Measurements from ENCODE around the gene MAST2.
"Not testable (repeated sequence)": the region's sequence is repeated elsewhere in the genome, so short reads cannot be mapped to it uniquely, and the experiment has no call there.

Gene MAST2

DNA sequence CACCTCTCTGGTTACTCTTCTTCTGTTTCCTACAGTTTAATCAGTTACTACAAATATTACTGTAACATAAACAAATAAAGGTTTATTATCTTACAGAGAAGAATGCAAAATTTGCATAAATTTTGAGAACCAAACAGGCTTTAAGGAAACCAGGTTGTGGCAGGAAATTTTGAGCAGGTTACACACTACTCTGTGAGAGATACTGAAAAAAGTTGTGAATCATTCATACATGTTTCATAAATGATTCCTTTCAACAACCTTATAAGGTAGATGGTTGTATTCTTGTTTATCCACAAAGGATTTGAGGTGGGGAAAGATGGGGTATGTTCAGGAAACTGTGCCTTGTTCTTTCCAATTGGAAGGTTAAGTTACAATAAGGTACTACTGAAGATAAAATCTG, 58.6 kb downstream of the MAST2 start:
- DNase-seq, result no peak

GRCh38 chr1:45863218-45863617, 59.8 kb downstream of the MAST2 start:
- no peak for DNase-seq

DNA sequence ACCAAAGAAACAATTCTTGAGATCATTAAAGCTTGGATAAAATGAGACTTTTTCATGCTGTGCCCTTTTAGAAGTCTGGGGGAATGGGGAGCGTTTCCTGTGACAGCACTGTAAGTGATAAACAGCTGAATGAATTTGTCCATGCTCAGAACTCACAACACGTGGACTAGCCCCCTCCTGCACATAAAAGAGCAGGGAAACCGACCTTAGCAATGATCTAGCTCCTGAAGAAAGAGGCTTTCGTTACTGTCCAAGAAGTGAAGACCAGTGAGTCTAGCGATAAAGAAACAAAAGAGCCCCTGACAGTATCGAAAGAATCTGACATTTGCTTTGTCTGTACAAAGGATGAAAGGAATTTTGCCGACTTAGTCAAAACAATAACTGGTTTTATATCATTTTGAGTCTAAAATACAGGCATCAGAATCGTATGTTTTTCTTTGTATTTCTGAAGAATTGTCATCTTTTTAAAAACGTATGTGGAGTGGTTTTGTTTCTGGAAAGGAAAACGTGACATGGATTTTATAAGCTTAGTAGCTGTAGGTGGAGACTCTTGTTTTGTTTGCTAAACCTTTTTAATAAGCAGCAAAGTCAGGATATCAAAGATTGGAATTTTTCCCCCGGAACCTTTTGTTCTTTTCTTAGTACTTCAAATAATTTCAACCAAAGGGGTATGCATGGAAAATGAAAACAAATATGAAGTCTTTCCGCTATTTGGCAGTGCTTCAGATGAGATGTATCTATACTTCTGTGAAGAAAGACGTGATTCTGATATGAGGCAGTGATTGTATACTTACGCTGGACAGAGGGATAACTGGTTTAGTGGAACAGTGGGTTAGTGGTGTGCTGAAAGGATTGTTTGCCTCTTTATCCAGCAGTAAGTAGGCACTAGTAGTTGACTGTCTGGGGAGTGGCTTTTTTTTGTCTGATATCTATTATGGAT, 61.0 kb downstream of the MAST2 start:
- no peak for DNase-seq

DNA sequence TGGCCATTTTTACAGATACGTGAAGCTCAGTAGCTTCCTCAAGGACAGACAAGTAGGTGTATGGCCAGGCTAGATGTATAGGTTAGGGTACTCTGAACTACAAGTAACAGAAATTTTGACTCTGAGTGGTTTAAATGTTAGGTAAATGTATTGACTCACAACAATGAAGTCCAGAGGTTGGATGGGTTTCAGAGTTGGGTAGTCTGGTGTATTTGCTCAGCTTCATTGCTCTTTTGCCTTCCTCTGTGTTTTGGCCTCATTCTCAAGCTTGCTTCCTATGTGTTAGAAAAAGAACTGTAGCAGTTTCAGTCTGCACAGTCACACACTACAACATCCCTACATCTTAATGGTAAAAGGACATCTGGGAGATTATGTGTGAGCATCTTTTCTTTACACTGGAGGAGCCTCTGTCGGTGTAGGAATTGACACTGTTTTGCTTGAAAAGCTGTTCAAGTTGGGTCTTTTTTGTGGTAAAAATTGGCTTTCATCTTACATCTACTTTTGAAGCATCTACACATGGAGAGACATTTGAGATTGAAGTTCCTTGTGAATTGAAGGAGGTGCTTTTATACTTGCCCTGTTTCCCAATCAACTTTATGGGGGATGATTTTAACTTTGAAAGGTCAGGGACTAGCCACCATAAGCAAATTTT, 64.4 kb downstream of the MAST2 start:
- DNase-seq, result no peak

DNA sequence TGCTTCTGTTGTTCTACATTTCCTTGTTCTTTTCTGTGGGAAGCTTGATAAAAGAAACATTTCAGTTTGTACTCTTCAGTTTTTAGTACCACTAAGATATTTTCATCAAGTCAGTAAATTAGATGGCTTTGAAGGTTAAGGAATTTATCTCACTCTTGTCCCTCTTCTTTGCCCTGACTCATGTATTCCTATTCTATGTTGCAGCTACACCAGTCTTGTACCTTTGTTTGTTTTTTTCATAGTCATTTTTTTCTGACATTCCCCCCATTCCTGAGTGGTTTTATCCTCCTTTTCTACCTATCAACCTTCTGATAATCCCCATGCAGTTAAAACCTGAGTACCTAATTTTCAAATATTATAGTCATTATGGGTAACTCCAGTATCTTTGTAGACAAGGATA, 65.4 kb downstream of the MAST2 start:
- DNase-seq, result no peak

- no peak for DNase-seq
Measured at GRCh38 chr1:45870500-45870899, 67.1 kb downstream of the MAST2 start.

GRCh38 chr1:45872173-45872801, 68.9 kb downstream of the MAST2 start:
- DNase-seq, result not testable (repeated sequence)

DNA sequence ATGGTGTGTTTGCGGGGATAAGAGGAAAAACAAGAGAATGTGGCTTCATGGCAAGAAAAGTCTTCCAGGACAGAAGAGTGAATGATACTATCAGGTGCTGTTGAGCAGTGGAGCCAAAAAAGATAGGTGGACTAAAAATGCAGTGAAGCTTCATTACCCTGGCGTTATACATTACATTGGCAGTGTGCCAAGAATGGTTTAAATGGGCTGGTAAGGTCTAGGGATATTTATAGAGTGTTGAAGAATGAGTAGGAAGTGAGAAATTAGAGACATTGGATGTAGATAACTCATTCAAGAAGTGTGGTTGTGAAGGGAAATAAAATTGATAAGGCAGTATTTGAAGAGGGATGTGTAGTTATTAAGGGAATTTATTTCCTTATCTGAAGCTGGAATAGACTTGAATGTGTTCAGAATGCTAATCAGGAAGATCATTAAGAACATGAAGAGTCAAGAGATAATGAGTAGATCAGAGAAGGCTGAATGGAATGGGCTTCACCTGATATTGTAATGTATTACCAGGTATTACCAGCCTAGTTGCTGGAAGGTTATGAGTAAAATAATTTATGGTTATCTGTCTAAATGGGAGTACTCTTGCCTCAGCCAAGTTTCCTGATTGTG, 72.7 kb downstream of the MAST2 start:
- DNase-seq, result no peak

- DNase-seq, result no peak
Measured at GRCh38 chr1:45877264-45877663, 73.9 kb downstream of the MAST2 start.

DNA sequence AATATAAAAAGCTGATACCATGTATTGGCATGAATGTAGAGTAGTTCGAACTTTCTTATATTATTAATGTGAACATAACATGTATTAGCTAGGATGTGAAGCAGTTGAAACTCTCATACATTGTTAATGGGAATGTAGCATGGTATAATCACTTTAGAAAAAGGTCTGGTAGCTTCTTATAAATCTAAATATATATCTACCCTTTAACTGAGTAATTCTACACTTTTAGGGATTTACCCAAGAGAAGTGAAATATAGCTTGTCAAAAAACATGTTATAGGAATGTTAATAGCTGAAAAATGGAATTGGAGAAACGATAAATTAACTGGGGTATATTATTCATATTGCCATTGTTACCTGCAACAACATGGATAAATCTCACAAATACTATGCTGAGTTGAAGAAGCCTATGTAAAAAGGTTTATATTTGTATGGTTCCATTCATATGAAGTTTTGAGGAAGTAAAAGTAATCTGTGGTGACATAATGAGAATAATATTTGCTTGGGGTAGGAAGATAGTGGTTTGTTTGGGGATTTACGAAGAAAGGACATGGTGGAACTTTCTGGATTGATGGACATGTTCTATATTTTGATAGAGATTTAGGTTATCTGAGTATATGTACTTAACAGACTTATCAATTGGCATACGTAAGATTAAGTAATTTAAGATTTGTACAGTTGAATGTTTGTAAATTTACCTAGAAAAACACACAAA, 76.6 kb downstream of the MAST2 start:
- DNase-seq, result no peak

DNA sequence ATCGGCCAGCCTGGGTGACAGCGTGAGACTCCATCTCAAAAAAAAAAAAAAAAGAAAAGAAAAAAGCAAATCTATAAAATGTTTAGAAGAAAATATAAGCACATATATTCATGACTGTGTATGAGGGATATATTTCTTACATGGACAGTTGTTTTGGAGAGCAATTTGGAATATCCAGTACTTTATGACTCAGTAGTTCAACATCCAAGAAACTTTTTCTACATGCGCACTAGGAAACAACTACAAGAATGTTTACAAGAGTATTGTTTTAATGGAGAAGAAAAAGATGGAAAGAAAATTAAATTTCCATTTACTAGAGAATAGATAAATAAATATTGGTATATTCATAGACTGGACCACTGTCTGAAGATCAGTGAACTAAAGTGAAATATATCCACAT, 77.5 kb downstream of the MAST2 start:
- no peak for DNase-seq

DNA sequence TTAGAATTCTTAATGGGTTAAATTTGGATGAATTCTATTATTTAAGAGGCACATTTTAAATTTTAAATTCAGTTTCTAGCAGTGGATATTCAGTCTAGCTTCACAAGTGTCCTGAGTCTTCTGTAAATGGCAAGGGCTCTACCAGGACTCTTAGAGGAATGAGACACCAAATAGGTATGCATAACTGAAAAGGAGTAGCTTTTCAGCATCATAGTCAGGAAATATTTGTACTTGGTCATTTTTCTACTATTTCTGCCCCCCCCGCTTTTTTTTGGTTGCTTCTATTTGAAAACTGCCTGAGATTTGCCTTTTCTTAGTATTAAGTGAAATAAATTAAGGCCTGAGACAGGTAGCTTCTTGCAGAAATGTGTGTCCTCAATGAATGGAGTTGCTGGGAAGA, 80.2 kb downstream of the MAST2 start:
- DNase-seq, result no peak

DNA sequence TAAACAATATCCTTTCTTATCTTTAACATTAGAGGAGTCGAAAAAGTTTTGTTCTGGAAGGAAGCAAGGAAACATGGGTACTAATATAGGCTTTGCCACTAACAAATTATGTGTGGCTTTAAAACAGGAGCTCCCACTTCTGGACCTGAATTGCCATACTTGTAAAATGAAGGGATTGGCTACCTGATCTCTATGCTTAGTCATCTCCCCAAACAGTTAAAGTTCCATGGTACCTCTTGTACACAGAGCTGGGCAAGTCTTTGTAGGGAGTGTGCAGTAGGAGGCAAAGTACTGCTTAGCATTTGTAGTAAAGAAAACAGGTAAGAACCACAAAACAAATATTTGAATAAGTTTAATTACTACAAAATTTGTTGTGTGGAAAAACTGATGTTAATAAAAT, 81.3 kb downstream of the MAST2 start:
- no peak for DNase-seq

- no peak for DNase-seq
Measured at GRCh38 chr1:45886229-45886628, 82.8 kb downstream of the MAST2 start.

GRCh38 chr1:45887156-45887842, 83.9 kb downstream of the MAST2 start:
- no peak for DNase-seq

DNA sequence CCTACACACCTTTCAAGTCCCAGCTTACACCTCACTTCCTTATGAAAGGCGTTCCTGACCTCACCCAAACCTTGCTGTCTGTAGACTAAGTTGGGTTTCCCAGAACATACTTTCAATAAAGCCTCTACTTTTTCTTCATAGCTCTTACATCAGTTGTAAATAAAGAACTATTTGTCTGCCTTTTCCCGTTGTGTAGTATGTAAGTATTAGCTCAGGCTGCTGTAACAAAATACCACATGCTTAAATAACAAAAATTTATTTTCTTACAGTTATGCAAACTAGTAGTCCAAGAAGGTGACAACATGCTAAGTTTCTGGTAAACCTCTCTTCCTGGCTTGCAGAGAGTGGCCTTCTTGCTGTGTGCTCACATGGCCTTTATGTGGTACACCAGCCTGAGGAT, 86.7 kb downstream of the MAST2 start:
- DNase-seq, result no peak

DNA sequence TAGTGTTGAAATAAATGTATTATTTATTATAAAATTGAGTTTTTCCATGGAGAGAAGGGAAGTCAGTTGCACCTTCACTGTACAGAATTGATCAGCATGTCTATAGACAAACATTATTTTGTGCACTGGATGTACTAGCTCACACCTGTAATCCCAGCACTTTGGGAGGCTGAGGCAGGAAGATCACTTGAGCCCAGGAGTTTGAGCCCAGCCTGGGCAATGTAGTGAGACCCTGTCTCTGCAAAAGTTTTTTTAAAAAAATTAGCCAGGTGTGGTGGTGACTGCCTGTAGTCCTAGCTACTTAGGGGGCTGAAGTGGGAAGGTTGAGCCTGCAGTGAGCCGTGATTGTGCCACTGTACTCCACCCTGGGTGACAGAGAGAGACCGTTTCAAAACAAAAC, 87.7 kb downstream of the MAST2 start:
- no peak for DNase-seq

GRCh38 chr1:45892068-45892785, 88.8 kb downstream of the MAST2 start:
- no peak for DNase-seq

DNA sequence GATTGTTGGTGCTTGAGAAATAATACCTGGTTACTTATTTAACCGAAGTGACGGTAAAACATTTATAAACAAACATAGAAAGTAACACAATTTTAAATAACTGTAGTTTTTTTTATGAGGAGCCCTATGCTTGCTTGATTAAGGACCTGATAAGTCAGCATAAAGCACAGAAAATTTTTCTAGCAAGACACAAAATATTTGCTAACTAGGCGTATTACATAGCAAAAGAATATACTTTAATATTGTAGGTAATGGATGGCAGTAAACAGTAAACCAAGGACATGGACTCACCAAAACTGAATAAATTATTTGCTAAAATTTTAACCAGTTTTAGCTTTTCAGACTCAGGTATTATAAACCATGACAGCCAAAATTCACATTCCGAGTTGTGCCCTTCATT, 90.9 kb downstream of the MAST2 start:
- DNase-seq, result no peak

DNA sequence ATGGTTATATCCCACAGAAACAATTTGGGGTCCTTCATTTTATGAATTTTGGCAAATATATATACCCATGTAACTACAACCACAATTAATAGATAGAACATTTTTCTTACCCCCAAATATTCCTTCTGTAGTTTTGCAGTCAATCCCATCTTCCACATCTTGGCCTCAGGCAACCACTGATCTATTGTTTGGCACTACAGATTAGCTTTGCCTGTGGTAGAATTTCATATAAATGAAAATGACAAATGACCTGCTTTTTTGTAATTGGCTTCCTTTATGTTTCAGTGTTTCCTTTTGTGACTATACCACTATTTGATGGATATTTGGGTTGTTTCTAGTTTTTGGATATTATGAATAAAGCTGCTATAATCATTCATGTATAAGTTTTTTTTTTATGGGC, 91.5 kb downstream of the MAST2 start:
- no peak for DNase-seq

DNA sequence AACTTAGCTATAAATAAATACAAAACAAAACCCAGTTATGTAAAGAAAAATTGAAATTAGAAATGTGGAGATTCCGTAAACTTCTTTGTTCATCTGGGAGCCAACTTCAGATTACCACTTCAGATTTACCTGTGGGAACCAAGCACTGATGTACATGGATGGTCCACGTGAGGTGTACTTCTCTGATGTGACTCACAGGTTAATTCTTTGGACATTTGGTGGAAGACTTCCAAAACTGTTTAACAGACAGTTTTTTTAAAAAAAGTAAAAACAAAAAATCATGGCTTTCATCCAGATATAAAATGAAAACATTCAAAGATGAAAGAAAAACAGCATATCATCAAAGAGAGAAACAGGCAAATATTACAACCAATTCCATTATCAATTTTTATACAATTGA, 92.0 kb downstream of the MAST2 start:
- no peak for DNase-seq

DNA sequence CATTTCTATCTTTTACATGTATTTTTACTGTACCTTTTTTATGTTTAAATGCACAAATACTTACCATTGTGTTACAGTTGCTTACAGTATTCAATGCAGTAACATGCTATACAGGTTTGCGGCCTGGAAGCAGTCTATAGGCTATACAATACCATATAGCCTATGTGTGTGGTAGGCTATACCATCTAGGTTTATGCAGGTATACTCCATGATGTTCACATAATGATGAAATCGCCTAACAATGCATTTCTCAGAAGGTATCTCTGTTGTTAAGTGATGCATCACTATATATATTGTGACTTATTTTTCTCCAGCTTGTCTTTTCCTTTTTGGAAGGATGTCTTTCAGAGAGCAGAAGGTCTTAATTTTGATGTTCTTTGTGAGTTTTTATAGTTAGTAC, 103.5 kb downstream of the MAST2 start:
- no peak for DNase-seq

All from activated CD4-positive, alpha-beta T cell treated with anti-CD3 and anti-CD28 coated beads, Interleukin-2, amount 50 U/mL, for 4 hours (primary cell).